GM21825 (cell line): Measurements from ENCODE around the gene AMFR.

Source experiments
- ATAC-seq: cut with Tn5 transposase; IDR thresholded peaks from one replicate; pipeline ENCODE4 v1.9.1; 2021; ENCODE audit warnings: mild to moderate bottlenecking, moderate library complexity; ENCODE audit not compliant: unreplicated experiment

The AMFR gene

GRCh38 chr16:56349086-56349415, 76.3 kb downstream of the AMFR start:
- no peak for ATAC-seq

DNA sequence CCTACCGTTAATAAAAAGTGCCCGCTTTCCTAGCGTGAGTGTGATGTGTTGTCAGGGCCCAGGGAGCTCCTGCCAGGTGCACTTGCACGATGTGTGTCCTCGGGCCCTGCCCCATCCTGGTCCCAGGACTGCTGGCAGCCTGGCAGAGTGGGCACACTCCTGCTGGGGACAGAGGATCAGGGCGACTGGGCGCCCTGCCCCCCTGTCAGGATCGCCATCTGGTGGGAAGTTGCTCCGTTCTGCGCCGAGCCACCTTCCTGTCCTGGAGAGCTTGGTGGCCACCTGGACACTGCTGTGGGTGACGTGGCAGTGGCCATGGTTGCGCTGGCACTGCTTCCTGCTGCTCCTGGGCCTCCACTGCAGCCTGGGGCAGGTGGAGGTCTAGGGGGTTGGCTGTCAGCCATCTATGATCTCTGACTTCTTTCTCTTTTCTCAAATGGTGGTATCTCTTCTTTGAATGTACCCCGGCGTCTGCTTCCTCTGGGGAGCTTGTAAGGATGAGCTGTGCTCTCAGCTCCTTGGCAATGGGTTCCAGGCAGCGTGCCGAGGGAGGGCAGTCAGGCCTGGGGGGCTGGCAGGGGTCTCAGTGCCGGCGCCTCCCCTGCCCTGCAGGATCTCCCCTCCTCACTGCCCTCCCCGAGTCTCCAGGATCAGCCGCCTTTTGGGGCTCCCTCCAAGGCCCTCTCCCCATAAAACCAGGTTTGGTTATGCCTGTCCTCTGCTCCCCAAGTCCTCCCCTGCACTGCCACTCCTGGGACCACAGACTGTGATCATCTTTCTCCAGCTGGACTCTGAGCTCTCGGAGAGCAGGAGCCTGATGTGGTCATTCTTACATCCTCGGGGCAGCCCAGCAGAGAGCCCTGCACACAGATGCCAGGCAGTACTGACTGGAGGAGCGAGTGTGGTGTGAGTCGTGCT, 76.9 kb downstream of the AMFR start:
- no peak for ATAC-seq

- no peak for ATAC-seq
These were observed 77.7 kb downstream of the AMFR start for GRCh38 chr16:56347670-56348069.

DNA sequence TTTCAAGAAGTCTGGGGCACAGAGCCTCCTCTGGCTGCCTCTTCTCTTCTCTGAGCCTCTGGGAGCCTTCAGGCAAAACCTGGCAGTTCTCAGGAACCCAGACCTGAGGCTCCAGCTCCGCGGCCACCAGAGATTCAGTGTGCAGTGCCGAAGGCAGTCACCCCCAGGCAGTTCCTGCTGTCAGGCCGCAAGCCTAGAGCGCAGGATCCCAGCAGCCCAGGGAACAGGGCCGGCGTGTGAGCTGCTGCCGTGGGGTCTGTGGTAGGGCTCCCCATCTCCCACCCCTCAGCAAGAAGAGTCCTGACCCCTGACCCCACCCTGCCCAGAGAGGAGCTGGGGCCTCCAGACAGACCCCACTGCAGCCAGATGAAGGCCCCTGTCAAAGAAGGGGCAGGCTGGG, 78.2 kb downstream of the AMFR start:
- no peak for ATAC-seq

- ATAC-seq = no peak
These were observed 79.0 kb downstream of the AMFR start for GRCh38 chr16:56346131-56346890.

DNA sequence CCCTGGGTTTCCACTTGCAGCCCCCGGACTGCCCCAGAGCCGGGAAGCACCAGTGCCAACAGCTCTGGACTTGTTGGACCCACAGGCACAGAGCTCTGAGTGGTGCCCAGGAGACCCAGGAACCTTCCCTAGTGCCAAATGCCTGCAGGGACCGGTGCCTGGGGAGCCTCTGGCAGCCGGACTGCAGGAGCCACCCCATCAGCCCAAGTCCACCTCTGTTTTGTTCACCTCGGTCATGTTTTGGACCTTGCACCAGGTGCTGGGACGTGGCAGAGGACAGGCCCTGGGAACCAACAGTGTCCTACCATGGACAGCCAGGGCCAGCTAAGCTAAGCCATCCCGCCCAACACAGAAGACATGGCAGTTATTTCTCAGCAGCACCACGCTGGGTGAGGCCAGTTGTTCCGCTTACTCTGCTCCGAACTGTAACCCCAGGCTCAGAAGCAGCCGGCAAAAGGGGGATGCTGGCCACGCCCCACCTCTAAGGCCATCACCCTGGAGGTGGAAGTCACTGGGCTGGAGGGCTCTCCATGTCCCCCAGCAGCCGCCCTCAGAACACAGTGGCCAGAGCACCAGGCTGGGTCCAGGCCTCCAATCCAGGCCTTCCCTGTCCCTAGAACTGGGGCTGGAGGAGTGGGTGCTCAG, 79.8 kb downstream of the AMFR start:
- no peak for ATAC-seq

GRCh38 chr16:56344518-56345405, 80.6 kb downstream of the AMFR start:
- ATAC-seq = no peak

GRCh38 chr16:56343661-56344517, 81.5 kb downstream of the AMFR start:
- ATAC-seq = no peak

- no peak for ATAC-seq
These were observed 83.5 kb downstream of the AMFR start for GRCh38 chr16:56341656-56342399.

DNA sequence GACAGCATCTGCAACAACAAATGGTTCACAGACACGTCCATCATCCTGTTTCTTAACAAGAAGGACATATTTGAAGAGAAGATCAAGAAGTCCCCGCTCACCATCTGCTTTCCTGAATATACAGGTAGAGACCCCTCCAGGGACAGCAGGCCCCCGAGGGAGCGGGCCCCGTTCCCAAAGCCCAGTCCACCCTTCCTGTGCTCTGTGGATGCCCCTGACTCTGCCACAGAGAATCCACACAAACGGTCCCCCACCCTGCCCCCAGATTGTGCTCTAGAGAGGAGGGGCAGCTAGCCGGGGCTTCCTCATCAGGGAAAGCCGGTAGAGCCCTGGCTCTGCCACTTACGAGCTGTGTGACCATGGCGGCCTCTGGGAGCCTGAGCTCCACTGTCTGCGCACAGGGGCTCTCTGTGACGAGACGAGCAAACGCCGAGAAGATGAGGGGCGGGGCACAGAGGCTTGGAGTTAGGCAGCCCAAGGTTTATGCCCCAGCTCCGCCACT, 84.4 kb downstream of the AMFR start:
- ATAC-seq = no peak

DNA sequence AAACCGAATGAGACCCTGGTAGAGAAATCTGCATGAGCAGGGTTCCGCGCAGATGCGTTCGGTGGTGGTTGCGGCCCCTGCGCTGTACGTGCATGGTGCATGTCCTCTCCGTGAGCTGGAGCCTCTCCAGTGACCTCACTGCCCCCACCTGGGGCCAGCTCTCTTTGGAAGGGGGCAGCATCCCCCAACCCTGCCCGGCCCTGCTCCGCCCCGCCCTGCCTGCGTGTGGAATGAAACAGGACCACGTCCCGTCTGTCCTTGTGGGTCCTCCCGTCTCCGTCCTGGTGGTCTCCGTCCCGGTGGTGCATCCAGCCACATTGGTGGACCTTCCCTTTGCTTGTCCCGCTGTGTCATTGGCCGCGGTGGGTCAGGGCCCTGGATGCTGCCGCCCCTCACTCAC, 84.9 kb downstream of the AMFR start:
- ATAC-seq = no peak

DNA sequence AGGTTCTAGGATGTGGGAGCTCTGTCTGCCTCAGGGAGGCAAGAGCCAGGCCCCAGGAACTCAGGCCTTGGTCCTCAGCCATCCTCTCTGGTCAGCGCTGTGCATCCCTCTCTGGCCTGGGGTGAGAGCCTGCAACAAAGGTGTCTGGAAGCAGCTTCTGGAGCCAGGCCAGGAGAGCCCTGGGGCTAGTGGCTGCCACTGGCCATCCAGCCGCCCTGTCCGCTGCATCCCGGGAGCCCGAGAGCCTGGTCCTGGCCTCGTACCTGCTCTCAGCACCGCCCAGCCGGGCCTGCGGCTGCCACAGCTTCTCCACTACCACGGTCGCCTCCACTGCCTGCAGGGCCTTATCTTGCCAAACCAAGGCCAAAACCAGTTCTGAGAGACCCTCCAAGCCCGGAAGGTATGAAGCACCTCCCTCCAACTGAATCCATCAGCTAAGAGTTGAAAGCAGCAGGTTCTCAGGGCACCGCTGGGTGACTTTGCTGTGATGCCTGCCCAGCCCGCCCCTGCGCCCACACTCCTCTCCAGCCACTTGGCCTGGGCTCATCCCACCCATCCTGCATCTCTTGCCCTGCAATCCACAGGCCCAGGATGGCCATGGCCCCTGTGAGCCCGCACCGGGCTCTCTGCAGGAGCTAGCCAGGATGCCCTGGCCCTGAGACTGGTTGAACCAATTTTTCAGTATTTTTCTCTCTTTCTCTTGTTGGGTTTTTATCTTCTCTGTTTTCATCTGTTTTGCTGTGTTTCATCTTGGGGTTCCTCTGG, 85.7 kb downstream of the AMFR start:
- no peak for ATAC-seq

DNA sequence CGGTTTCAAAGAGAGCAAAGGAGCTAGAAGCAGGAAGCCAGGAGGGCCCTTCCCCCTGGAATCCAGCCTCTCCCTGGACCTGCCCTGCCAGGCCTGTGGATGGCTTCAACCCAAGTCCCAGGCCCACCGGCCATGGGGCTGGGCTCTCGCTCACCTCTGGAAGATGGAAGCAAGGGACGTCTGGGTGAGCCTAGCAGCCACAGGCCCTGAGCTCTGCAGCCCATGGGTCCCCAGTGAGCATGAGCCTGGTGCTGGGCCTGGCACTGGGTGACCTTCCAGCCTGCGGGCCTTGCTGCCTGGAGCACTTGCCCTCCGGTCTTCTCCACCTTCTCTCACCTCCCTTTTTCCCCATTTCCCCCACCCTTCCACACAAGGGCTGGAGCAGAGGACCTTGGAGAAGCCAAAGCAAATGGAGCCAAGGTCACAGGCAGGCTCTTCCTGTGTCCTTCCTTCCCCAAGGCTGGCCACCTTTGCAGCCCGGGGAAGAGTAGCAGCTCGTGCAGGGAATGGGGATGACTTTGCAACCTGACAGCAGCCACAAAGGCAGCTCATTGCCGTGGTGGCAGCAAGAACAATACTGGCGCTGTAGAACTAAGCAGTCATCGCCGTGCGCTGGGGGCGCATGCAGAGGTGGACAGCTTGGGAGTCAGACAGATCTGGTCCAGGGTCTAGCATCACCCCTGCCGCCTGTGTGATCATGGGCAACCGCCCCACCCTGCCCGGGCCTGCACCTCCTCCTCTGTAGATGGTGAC, 86.6 kb downstream of the AMFR start:
- ATAC-seq = no peak

DNA sequence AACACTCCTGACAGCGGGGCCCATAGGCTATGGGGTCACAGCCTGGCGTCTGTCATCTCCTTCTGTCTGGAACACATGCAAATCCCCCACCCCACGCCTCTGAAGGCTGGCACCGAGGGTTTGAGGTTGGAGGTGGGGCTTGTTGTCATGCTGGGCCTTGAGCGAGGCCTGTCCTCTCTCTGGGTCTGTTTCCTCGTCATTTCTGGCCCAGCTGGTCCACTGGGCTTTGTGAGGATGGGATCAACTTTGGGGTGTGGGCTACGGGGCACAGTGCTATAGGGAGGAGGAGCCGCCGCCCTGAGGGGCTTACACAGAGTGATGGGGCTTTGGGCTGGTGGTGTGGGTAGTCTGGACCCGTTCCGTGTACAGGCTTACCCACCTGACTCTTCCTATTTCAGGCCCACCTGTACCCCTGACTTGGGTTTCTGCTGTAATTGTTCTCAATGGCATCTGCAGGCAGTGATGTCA, 87.5 kb downstream of the AMFR start:
- ATAC-seq = no peak

- ATAC-seq = no peak
These were observed 88.1 kb downstream of the AMFR start for GRCh38 chr16:56337131-56337857.

DNA sequence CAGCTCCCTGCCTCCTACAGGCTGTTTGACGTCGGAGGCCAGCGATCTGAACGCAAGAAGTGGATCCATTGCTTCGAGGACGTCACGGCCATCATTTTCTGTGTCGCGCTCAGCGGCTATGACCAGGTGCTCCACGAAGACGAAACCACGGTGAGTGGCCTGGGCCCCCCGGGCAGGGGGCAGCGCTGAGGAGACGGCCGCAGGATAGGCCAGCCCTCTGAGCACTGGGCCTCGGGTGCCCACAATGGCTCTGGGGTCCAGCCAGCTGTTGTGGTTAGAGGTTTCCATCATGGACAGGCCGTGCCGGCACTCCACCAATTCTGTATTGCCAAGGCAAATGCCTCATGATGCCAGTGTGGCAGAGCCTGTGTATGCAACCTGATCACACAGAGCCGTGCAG, 88.6 kb downstream of the AMFR start:
- no peak for ATAC-seq
